HepG2 (cell line): ENCODE measurements around the gene PIH1D2. TPM values are rescaled to one million over a fixed set of nuclear protein-coding genes. Genes with fewer than 3 reads are reported as not detected.

Source experiments
- ADNP ChIP-seq: sonication (generic); formaldehyde crosslinking; IDR thresholded peaks from 2 replicates; pipeline ENCODE4 v1.4.0; 2020; ENCODE audit warnings: missing genetic modification reagents
- CREBL2 ChIP-seq: sonication (generic); formaldehyde crosslinking; IDR thresholded peaks from 2 replicates; pipeline ENCODE4 v1.8.1; 2023; ENCODE audit warnings: missing genetic modification reagents, mild to moderate bottlenecking, borderline replicate concordance
- DPF2 ChIP-seq: sonication (generic); formaldehyde crosslinking; IDR thresholded peaks from 2 replicates; pipeline ENCODE4 v1.4.0; 2020; ENCODE audit warnings: mild to moderate bottlenecking, low read depth, missing genetic modification reagents, borderline replicate concordance
- EP300 ChIP-seq, 3 experiments: sonication (generic) in 1 of 3; formaldehyde crosslinking in 1 of 3; IDR thresholded peaks; 2 replicates each; pipeline versions ENCODE4 v1.5.1 to v1.6.1; 2011 to 2020; ENCODE audit warnings: low read depth in 2 of 3, low read length in 2 of 3, borderline replicate concordance in 1 of 3, improper control_type of control experiment in 1 of 3, mild to moderate bottlenecking in 1 of 3, missing genetic modification reagents in 1 of 3, moderate library complexity in 1 of 3
- FOXO1 ChIP-seq: sonication (generic); formaldehyde crosslinking; IDR thresholded peaks from 2 replicates; pipeline ENCODE4 v1.4.0; 2020; ENCODE audit warnings: missing genetic modification reagents
- GPN1 ChIP-seq: sonication (generic); formaldehyde crosslinking; IDR thresholded peaks from 2 replicates; pipeline ENCODE4 v1.5.1; 2020; ENCODE audit warnings: missing genetic modification reagents, borderline replicate concordance
- IRX3 ChIP-seq: sonication (generic); formaldehyde crosslinking; IDR thresholded peaks from 2 replicates; pipeline ENCODE4 v1.8.1; 2023; ENCODE audit warnings: mild to moderate bottlenecking, low read depth, missing genetic modification reagents, borderline replicate concordance
- KDM6A ChIP-seq: IDR thresholded peaks from 2 replicates; pipeline ENCODE4 v1.6.1; 2016; ENCODE audit warnings: low read depth
- LCORL ChIP-seq, 2 experiments: fragments of 450-650 bp in 1 of 2; sonication (generic) in 1 of 2; formaldehyde crosslinking in 1 of 2; IDR thresholded peaks; 2 replicates each; pipeline versions ENCODE4 v1.5.0 to v1.6.1; 2017 to 2020; ENCODE audit warnings: antibody characterized with exemption in 1 of 2, missing genetic modification reagents in 1 of 2
- MTA3 ChIP-seq: sonication (generic); formaldehyde crosslinking; IDR thresholded peaks from 2 replicates; pipeline ENCODE4 v1.4.0; 2020; ENCODE audit warnings: missing genetic modification reagents
- NFE2L1 ChIP-seq: sonication (generic); formaldehyde crosslinking; IDR thresholded peaks from 2 replicates; pipeline ENCODE4 v1.4.0; 2020; ENCODE audit warnings: missing genetic modification reagents, mild to moderate bottlenecking, borderline replicate concordance
- THRA ChIP-seq: sonication (generic); formaldehyde crosslinking; IDR thresholded peaks from 2 replicates; pipeline ENCODE4 v1.4.0; 2020; ENCODE audit warnings: missing genetic modification reagents, borderline replicate concordance
- ZGPAT ChIP-seq: IDR thresholded peaks from 2 replicates; pipeline ENCODE4 v1.6.1; 2016; ENCODE audit warnings: mild to moderate bottlenecking
- ZNF263 ChIP-seq: sonication (generic); formaldehyde crosslinking; IDR thresholded peaks from 2 replicates; pipeline ENCODE4 v1.4.0; 2020; ENCODE audit warnings: missing genetic modification reagents
- ZNF547 ChIP-seq: sonication (generic); formaldehyde crosslinking; IDR thresholded peaks from 2 replicates; pipeline ENCODE4 v1.5.1; 2020; ENCODE audit warnings: mild to moderate bottlenecking, missing genetic modification reagents
- ZNF569 ChIP-seq: sonication (generic); formaldehyde crosslinking; IDR thresholded peaks from 2 replicates; pipeline ENCODE4 v1.5.0; 2020; ENCODE audit warnings: mild to moderate bottlenecking, missing genetic modification reagents, moderate library complexity, borderline replicate concordance
- ZNF709 ChIP-seq: sonication (generic); formaldehyde crosslinking; IDR thresholded peaks from 2 replicates; pipeline ENCODE4 v1.5.0; 2020; ENCODE audit warnings: mild to moderate bottlenecking, missing genetic modification reagents
- ZNF749 ChIP-seq: sonication (generic); formaldehyde crosslinking; IDR thresholded peaks from 2 replicates; pipeline ENCODE4 v1.8.0; 2022; ENCODE audit warnings: mild to moderate bottlenecking, missing genetic modification reagents, moderate library complexity, borderline replicate concordance
- ZNF780A ChIP-seq: sonication (generic); formaldehyde crosslinking; IDR thresholded peaks from 2 replicates; pipeline ENCODE4 v1.8.0; 2022; ENCODE audit warnings: mild to moderate bottlenecking, missing genetic modification reagents, moderate library complexity
- polyA plus RNA-seq, 8 experiments: library from polyadenylated mRNA; depleted of rRNA in 3 of 8; stranded (reverse) in 7 of 8; unstranded in 1 of 8; fragments of >200 nt; fragmentation: Illumina TruSeq in 4 of 8; extraction: Trizol in 4 of 8; gene quantifications; 2 replicates each; pipeline versions ENCODE4 v1.2.1 to v1.2.3, GENCODE V29; 2011 to 2016; ENCODE audit warnings: low read depth in 4 of 8, missing spikeins in 1 of 8, mixed read lengths in 1 of 8; ENCODE audit not compliant: insufficient read depth in 1 of 8
- total RNA-seq, 5 experiments: library from RNA; depleted of rRNA; stranded (reverse); fragments of >200 nt; fragmentation: Illumina TruSeq; extraction: Trizol; gene quantifications; 2 replicates each; pipeline ENCODE4 v1.2.3, GENCODE V29; 2016; ENCODE audit warnings: low read depth in 1 of 5
- TF ChIP-seq, protein P1 (sequence below): sonication (generic); formaldehyde crosslinking; IDR thresholded peaks from 2 replicates; pipeline ENCODE4 v1.4.0; 2020; ENCODE audit warnings: missing genetic modification reagents
- TF ChIP-seq, protein P2 (sequence below): sonication (generic); formaldehyde crosslinking; IDR thresholded peaks from 2 replicates; pipeline ENCODE4 v1.8.1; 2023; ENCODE audit warnings: mild to moderate bottlenecking, missing genetic modification reagents

Gene PIH1D2
- total and polyA plus RNA-seq, 2 of the 13 experiments (the other 11 are each of a cell fraction or from before 2014, with no cell fraction given), result 0.49 to 2.7 TPM

DNA sequence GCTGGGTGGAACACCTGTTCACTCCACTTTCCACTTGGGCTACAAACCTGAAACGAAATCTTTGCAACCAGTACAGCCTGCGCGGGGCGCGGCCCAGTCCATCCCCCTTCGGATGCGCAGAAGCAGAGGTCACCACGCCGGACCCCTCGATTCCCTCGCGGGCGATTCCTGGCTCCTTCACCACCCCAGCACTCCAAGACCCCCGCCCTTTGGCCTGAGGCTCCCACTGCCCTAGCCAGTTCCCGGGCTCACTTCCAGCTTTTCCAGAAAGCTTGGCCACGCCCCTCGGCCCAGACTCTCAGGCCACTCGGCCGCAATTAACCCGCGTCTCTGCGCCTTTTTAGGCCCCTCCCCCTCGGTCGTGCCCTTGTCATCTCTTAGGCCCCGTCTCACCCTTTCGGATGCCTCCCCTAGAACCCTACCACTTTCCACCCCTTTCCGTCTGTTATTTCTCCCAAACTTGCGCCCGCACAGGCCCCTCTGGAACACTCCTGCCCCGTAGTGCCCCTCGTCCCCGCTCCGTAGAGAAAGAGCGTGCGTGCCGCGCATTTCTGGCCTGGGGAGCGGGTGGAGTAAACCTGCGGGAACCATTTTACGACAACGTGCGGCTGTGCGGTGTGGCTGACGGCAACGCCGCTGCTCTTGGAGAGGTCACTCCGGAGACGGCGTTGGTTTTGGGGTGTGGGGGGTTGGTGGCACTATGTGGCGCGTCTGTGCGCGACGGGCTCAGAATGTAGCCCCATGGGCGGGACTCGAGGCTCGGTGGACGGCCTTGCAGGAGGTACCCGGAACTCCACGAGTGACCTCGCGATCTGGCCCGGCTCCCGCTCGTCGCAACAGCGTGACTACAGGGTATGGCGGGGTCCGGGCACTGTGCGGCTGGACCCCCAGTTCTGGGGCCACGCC is 48.8 kb downstream of the PIH1D2 start, which contains the start of gene DLAT (continued):
- peak; percentile 70 for TF ChIP-seq THRA
- TF ChIP-seq KDM6A (CRISPR knock-in tag), result 0 out of 2 replicates have a peak, but pooled peaks have one; percentile 13
- TF ChIP-seq IRX3, result peak; percentile 64; the same call in 1 of the 2 replicates
- TF ChIP-seq MTA3 (CRISPR knock-in tag), result no peak
- TF ChIP-seq ZNF569 (CRISPR knock-in tag), result 0 out of 2 replicates have a peak, but pooled peaks have one; percentile 67
- no peak for TF ChIP-seq LCORL (IDR thresholded peaks at IDR 0.05)
- TF ChIP-seq LCORL (CRISPR knock-in tag; IDR thresholded peaks at IDR 0.05), result peak; percentile 77
- no peak for TF ChIP-seq NFE2L1
- TF ChIP-seq EP300 (IDR thresholded peaks at IDR 0.05; ENCODE audit: low read depth in 2 of 2, low read length in 2 of 2), result no peak
- TF ChIP-seq EP300 (CRISPR knock-in tag; IDR thresholded peaks at IDR 0.05; ENCODE audit: borderline replicate concordance), result no peak
- no peak for TF ChIP-seq DPF2 (CRISPR knock-in tag)
- peak; percentile 56; the same call in 1 of the 2 replicates for TF ChIP-seq ZNF263 (CRISPR knock-in tag)
- no peak for TF ChIP-seq GPN1 (CRISPR knock-in tag)
- TF ChIP-seq, protein P1, sequence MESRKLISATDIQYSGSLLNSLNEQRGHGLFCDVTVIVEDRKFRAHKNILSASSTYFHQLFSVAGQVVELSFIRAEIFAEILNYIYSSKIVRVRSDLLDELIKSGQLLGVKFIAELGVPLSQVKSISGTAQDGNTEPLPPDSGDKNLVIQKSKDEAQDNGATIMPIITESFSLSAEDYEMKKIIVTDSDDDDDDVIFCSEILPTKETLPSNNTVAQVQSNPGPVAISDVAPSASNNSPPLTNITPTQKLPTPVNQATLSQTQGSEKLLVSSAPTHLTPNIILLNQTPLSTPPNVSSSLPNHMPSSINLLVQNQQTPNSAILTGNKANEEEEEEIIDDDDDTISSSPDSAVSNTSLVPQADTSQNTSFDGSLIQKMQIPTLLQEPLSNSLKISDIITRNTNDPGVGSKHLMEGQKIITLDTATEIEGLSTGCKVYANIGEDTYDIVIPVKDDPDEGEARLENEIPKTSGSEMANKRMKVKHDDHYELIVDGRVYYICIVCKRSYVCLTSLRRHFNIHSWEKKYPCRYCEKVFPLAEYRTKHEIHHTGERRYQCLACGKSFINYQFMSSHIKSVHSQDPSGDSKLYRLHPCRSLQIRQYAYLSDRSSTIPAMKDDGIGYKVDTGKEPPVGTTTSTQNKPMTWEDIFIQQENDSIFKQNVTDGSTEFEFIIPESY (CRISPR knock-in tag), result no peak
- peak; percentile 20; the same call in 1 of the 2 replicates for TF ChIP-seq ZNF780A
- TF ChIP-seq ADNP (CRISPR knock-in tag), result no peak
- peak; percentile 7; the same call in 1 of the 2 replicates for TF ChIP-seq CREBL2
- TF ChIP-seq, protein P2, sequence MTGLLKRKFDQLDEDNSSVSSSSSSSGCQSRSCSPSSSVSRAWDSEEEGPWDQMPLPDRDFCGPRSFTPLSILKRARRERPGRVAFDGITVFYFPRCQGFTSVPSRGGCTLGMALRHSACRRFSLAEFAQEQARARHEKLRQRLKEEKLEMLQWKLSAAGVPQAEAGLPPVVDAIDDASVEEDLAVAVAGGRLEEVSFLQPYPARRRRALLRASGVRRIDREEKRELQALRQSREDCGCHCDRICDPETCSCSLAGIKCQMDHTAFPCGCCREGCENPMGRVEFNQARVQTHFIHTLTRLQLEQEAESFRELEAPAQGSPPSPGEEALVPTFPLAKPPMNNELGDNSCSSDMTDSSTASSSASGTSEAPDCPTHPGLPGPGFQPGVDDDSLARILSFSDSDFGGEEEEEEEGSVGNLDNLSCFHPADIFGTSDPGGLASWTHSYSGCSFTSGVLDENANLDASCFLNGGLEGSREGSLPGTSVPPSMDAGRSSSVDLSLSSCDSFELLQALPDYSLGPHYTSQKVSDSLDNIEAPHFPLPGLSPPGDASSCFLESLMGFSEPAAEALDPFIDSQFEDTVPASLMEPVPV (CRISPR knock-in tag), result peak; percentile 96
- TF ChIP-seq ZNF709 (CRISPR knock-in tag), result peak; percentile 76
- peak; percentile 79; the same call in 1 of the 2 replicates for TF ChIP-seq ZNF547 (CRISPR knock-in tag)
- 0 out of 2 replicates have a peak, but pooled peaks have one; percentile 11 for TF ChIP-seq ZNF749 (CRISPR knock-in tag)
- peak; percentile 94 for TF ChIP-seq ZGPAT (CRISPR knock-in tag)
- 0 out of 2 replicates have a peak, but pooled peaks have one; percentile 19 for TF ChIP-seq FOXO1 (CRISPR knock-in tag)
